Posterior cingulate gyrus (tissue), 11 donors: ENCODE measurements around the gene DYNLT4.
A peak's percentile ranks its signal among the peaks of the same experiment; 100 is the strongest.
"Not testable (repeated sequence)": the region's sequence is repeated elsewhere in the genome, so short reads cannot be mapped to it uniquely, and the experiment has no call there.

ENCODE experiments used
- DNase-seq, 10 donors: peaks; one replicate each; pipeline versions ENCODE4 v3.0.0 to v3.0.0-alpha.2; 2020 to 2021; ENCODE audit warnings: mixed read lengths in 3 of 10
- intact Hi-C: fragments of 100-400 bp; cut with DNase I; formaldehyde crosslinking; loops from one replicate; pipeline ENCODE4 v1.15.1; 2023

Gene DYNLT4

GRCh38 chr1:44777547-44777946 lies 29.6 kb downstream of the DYNLT4 start:
- peak in 2 of 10 donors; percentile 31 to 53 for DNase-seq
- intact Hi-C loops, result no loop called here

- intact Hi-C loops, result no loop called here
- DNase-seq, result no peak
These were observed 30.5 kb downstream of the DYNLT4 start for GRCh38 chr1:44776730-44777068.

GRCh38 chr1:44775930-44776729 lies 31.0 kb downstream of the DYNLT4 start:
- DNase-seq, result peak in 2 of 10 donors; percentile 27 to 85
- intact Hi-C loops, result loop anchor here (2.0 kb wide), 1 partner anchor 37 kb away; the partner anchor contains the start of gene KIF2C

- intact Hi-C loops, result loop anchor here (2.0 kb wide), 1 partner anchor 37 kb away; the partner anchor contains the start of gene KIF2C
- peak; percentile 86 to 98 (median 90) for DNase-seq
These were observed 31.8 kb downstream of the DYNLT4 start, which contains the start of gene RPS8 for GRCh38 chr1:44775078-44775929. Gene RPS8, plus strand, starts transcription at chr1:44775540. Its CDS starts 57 bp downstream, at chr1:44775597.

GRCh38 chr1:44766421-44766820 lies 40.7 kb downstream of the DYNLT4 start:
- intact Hi-C loops, DNase-seq: not testable (repeated sequence)

- DNase-seq, result no peak
- intact Hi-C loops, result no loop called here
These were observed 46.3 kb downstream of the DYNLT4 start for GRCh38 chr1:44760876-44761275.

- intact Hi-C loops, result no loop called here
- DNase-seq, result no peak
These were observed 48.1 kb downstream of the DYNLT4 start for GRCh38 chr1:44759077-44759476.

GRCh38 chr1:44757420-44757819 lies 49.7 kb downstream of the DYNLT4 start:
- DNase-seq, result no peak
- intact Hi-C loops, result no loop called here
